Measurements from ENCODE around the gene TMEM62. TPM values are rescaled to one million over a fixed set of nuclear protein-coding genes. Genes with fewer than 3 reads are reported as not detected.
"Not testable (repeated sequence)": the region's sequence is repeated elsewhere in the genome, so short reads cannot be mapped to it uniquely, and the experiment has no call there.

Gene TMEM62
- polyA plus RNA-seq, 2 of the 4 experiments (the other 2 are of a cell fraction): 6.9 to 7.8 TPM

GRCh38 chr15:43165801-43166325, 32.5 kb downstream of the TMEM62 start:
- H3K9me3 ChIP-seq: no peaks in the 10 kb centered on the region
- ChIA-PET POLR2A (no interaction called here), CTCF (no interaction called here)
- ATAC-seq (no peak), DNase-seq (ENCODE audit: low read depth in 1 of 2, low spot score in 1 of 2) (no peak), FAIRE-seq (no peak)
- no peak overlapping the region for H3K4me3 ChIP-seq
- WGBS (ENCODE audit: missing lambda C conversion rate): 77% methylated on average over 2 of the region's 2 CpGs
- peaks cover 8% of the 10 kb centered on the region; the same call in 2 of the 3 replicates for H3K4me1 ChIP-seq
- TF ChIP-seq POLR2A (IDR thresholded peaks at IDR 0.05; ENCODE audit: low read length) (no peak), ELK1 (IDR thresholded peaks at IDR 0.05; ENCODE audit: low read depth, low read length) (no peak), HOXB5 (CRISPR knock-in tag; IDR thresholded peaks at IDR 0.05) (no peak)
- no peak overlapping the region for H3K4me2 ChIP-seq
- H3K27ac ChIP-seq: no peak overlapping the region

- DNase-seq (ENCODE audit: low read depth in 1 of 2, low spot score in 1 of 2); H3K4me3 ChIP-seq; FAIRE-seq; CTCF ChIA-PET; POLR2A ChIA-PET; ATAC-seq; H3K27ac ChIP-seq; H3K4me1 ChIP-seq; H3K9me3 ChIP-seq; H3K4me2 ChIP-seq: not testable (repeated sequence)
- no CpG with 5 or more reads among the region's 28 CpGs for WGBS (ENCODE audit: missing lambda C conversion rate)
Measured at GRCh38 chr15:43167261-43167660, 33.9 kb downstream of the TMEM62 start.

DNA sequence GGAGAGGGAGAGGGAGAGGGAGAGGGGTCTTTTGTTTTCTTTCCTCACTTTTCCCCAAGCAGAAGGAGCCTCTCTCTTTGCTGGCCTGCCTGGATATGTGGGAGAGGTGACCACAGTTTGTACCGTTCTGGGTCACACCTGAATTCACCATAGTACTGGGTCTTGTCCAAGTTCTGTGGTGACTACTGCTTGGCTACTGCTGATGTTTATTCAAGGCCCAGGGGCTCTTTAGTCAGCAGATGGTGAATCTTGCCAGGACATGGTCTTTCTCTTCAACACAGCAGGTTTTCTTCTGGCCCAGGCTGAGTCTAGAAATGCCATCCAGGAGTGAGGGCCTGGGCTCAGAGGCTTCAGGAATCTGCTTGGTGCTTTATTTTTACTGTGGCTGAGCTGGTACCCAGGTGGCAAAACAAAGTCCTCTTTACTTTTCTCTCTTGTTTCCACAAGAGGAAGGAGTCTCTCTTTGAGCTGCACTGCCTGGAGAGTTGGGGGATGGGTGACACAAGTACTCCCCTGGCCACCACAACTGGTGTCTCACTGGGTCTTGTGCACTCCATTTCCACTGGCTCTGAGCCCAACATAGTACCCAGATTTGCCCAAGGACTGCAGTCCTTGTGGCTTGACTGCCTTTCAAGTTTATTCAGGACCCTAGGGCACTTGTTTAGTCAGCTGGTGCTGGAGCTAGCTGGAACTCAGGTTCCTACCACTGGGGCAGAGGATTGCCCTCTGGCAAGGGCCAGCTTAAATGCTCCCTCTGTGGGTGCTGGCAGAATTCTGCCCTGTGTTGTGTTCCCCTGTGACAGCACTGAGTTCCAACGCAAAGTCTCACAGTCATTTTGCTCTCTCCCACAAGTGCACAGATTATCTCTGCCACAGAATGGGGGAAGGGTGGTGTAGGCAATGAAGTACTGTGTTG, 35.1 kb downstream of the TMEM62 start:
- TF ChIP-seq PHF8 (IDR thresholded peaks at IDR 0.05; ENCODE audit: borderline replicate concordance, low read depth) (no peak), RFX5 (IDR thresholded peaks at IDR 0.05) (no peak), JUNB (IDR thresholded peaks at IDR 0.05) (no peak), KDM5A (IDR thresholded peaks at IDR 0.05) (no peak), ZC3H11A (IDR thresholded peaks at IDR 0.05) (no peak), RCOR1 (IDR thresholded peaks at IDR 0.05; ENCODE audit: low read depth, low read length) (no peak), RARB (CRISPR knock-in tag; IDR thresholded peaks at IDR 0.05) (no peak), BCL3 (IDR thresholded peaks at IDR 0.05) (no peak)
- TF ChIP-seq, protein P1, sequence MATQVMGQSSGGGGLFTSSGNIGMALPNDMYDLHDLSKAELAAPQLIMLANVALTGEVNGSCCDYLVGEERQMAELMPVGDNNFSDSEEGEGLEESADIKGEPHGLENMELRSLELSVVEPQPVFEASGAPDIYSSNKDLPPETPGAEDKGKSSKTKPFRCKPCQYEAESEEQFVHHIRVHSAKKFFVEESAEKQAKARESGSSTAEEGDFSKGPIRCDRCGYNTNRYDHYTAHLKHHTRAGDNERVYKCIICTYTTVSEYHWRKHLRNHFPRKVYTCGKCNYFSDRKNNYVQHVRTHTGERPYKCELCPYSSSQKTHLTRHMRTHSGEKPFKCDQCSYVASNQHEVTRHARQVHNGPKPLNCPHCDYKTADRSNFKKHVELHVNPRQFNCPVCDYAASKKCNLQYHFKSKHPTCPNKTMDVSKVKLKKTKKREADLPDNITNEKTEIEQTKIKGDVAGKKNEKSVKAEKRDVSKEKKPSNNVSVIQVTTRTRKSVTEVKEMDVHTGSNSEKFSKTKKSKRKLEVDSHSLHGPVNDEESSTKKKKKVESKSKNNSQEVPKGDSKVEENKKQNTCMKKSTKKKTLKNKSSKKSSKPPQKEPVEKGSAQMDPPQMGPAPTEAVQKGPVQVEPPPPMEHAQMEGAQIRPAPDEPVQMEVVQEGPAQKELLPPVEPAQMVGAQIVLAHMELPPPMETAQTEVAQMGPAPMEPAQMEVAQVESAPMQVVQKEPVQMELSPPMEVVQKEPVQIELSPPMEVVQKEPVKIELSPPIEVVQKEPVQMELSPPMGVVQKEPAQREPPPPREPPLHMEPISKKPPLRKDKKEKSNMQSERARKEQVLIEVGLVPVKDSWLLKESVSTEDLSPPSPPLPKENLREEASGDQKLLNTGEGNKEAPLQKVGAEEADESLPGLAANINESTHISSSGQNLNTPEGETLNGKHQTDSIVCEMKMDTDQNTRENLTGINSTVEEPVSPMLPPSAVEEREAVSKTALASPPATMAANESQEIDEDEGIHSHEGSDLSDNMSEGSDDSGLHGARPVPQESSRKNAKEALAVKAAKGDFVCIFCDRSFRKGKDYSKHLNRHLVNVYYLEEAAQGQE (IDR thresholded peaks at IDR 0.05): no peak
- DNase-seq (ENCODE audit: low read depth in 1 of 2, low spot score in 1 of 2) (no peak), FAIRE-seq (no peak), ATAC-seq (peak; percentile 34 to 47; a peak in 3 of 6 replicates)
- ChIA-PET POLR2A (no interaction called here), CTCF (no interaction called here)
- Histone ChIP-seq H3K4me2 (no peak overlapping the region), H3K4me3 (no peak overlapping the region), H3K27ac (no peak overlapping the region), H3K4me1 (peaks cover 8% of the 10 kb centered on the region; the same call in 2 of the 3 replicates), H3K9me3 (no peaks in the 10 kb centered on the region)
- WGBS (ENCODE audit: missing lambda C conversion rate): 44% methylated on average over 2 of the region's 2 CpGs
